Measurements from ENCODE around the gene ABCC6. TPM values are rescaled to one million over a fixed set of nuclear protein-coding genes. Genes with fewer than 3 reads are reported as not detected.
"Not testable (repeated sequence)": the region's sequence is repeated elsewhere in the genome, so short reads cannot be mapped to it uniquely, and the experiment has no call there.

ABCC6 gene
- total and polyA plus RNA-seq, 2 of the 4 experiments (the other 2 are of a cell fraction), result 0.36 to 1.3 TPM

- H2BK15ac ChIP-seq (ENCODE audit: low read depth, low read length); H3K4me2 ChIP-seq (ENCODE audit: low read depth, low read length); H2AK5ac ChIP-seq (ENCODE audit: low read depth, low read length); H3K4me3 ChIP-seq (ENCODE audit: insufficient read depth, low read depth, low read length); intact Hi-C loops (cut with micrococcal nuclease); POLR2A ChIA-PET (ENCODE audit: unreplicated experiment); CTCF ChIA-PET; H4K5ac ChIP-seq (ENCODE audit: low read depth, low read length); H3K9ac ChIP-seq (ENCODE audit: low read depth, low read length); H3K27me3 ChIP-seq (ENCODE audit: control insufficient read depth, insufficient read depth, low read length); H4K20me1 ChIP-seq (ENCODE audit: insufficient read depth, low read length); H4K91ac ChIP-seq (ENCODE audit: insufficient read depth, low read depth, low read length); H3K56ac ChIP-seq (ENCODE audit: extremely low read depth, insufficient read depth, low read length); H2AFZ ChIP-seq (replicated peaks; ENCODE audit: low read length, poor library complexity); H2BK20ac ChIP-seq (ENCODE audit: low read depth, low read length); H3K27ac ChIP-seq (ENCODE audit: insufficient read depth, low read length); H3K4me1 ChIP-seq (ENCODE audit: control insufficient read depth, insufficient read depth, low read length); H2BK5ac ChIP-seq (ENCODE audit: low read depth, low read length, poor library complexity, severe bottlenecking); ATAC-seq (ENCODE audit: low read depth); H3K79me1 ChIP-seq (ENCODE audit: low read depth in 1 of 2, low read length in 2 of 2); H3K9me1 ChIP-seq (ENCODE audit: insufficient read depth, low read length); DNase-seq; dilution Hi-C loops (cut with HindIII; ENCODE audit: low sequenced_read_pairs, unreplicated experiment); H2BK120ac ChIP-seq (ENCODE audit: low read depth, low read length); H3K14ac ChIP-seq (replicated peaks; ENCODE audit: low read depth, low read length); H3K18ac ChIP-seq (ENCODE audit: low read depth, low read length); BruUV-seq (replicated peaks); H3K4ac ChIP-seq (ENCODE audit: low read depth, low read length); H2AK9ac ChIP-seq (replicated peaks; ENCODE audit: low read depth, low read length, poor library complexity); H3K36me3 ChIP-seq (ENCODE audit: control insufficient read depth, insufficient read depth, low read length); H4K8ac ChIP-seq (ENCODE audit: low read depth in 2 of 2, low read length in 2 of 2); H3K23ac ChIP-seq (ENCODE audit: low read depth, low read length); in situ Hi-C loops (cut with MboI; ENCODE audit: low sequenced_read_pairs): not testable (repeated sequence)
- peaks cover 17% of the 10 kb centered on the region for H3K9me3 ChIP-seq (ENCODE audit: control insufficient read depth, insufficient read depth, low read length)
- no CpG with 5 or more reads among the region's 5 CpGs for WGBS, 2 experiments (ENCODE audit: extremely low coverage in 2 of 2, insufficient read length in 1 of 2)
These were observed 61.5 kb downstream of the ABCC6 start for GRCh38 chr16:16161840-16162239.

Data from IMR-90 (cell line).